Medulla oblongata (tissue), 1 donor: ENCODE data around the gene TTC3.
"Not testable (repeated sequence)": the region's sequence is repeated elsewhere in the genome, so short reads cannot be mapped to it uniquely, and the experiment has no call there.

Experiments used
- DNase-seq: peaks from one replicate; pipeline ENCODE4 v3.0.0-alpha.2; 2015; ENCODE audit errors: extremely low spot score

TTC3 gene

DNA sequence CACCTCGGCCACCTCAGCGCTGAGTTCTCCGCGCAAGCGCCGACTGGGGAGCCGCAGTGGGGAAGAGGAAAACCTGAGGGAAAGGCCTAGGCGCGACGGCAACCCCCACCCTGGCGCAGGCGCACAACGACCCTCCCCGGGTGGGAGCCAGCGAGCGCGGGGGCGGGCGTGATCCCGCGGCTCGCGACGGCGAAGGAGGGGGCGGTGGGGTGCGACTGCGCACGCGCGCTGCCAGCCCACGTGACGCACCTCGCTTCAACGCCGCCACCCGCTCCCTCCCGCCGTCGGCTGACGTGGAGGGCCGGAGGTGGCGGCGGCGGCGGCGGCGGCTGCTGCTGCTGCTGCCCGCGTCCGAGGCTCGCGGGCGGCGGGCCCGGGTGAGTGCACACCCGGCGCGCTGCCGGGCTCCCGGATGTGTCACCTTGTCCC lies at the start of gene TTC3, which contains the start of gene PIGP:
TSS of gene TTC3 (plus strand) at position 267 of the 429 bp plus-strand sequence. CDS start 14,004 bp downstream, outside the sequence.
TSS of gene PIGP (minus strand) at position 84 of the 429 bp plus-strand sequence. CDS start 556 bp downstream, outside the sequence.
- DNase-seq = peak; percentile 96

GRCh38 chr21:37026499-37026898 lies 46.6 kb upstream of the TTC3 start:
- no peak for DNase-seq

DNA sequence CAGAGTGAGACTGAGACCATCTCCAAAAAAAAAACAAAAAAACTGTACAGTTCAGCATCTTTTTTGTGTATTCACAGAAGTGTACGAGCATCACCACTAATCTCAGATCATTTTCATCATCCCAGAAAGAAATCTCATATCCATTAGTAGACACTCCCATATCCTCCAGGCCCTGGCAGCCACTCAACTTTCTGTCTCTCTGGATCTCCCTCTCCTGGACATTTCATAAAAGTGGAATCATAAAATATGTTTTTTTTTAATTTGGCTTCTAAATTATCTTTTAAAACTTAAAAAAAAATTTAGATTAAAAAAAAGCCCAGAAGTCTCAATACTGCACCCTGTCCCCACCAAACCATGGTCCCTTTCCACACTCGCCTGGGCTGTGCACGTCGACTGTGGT lies 44.5 kb upstream of the TTC3 start:
- no peak for DNase-seq

DNA sequence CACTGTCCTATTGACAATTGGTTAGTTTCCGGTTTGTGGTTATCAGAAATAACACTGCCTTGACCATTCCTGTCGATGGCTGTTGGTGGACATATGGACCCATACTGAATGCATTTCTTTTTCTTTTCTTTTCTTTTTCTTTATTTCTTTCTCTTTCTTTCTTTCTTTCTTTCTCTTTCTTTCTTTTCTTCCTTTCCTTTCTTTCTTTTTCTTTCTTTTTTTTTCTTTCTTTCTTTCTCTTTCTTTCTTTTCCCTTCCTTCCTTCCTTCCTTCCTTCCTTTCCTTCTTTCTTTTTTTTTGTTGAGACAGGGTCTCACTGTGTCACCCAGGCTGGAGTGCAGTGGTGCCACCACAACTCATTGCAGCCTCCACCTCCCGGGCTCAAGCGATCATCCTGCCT lies 42.2 kb upstream of the TTC3 start:
- no peak for DNase-seq

GRCh38 chr21:37032293-37032692 lies 40.8 kb upstream of the TTC3 start:
- DNase-seq = no peak

DNA sequence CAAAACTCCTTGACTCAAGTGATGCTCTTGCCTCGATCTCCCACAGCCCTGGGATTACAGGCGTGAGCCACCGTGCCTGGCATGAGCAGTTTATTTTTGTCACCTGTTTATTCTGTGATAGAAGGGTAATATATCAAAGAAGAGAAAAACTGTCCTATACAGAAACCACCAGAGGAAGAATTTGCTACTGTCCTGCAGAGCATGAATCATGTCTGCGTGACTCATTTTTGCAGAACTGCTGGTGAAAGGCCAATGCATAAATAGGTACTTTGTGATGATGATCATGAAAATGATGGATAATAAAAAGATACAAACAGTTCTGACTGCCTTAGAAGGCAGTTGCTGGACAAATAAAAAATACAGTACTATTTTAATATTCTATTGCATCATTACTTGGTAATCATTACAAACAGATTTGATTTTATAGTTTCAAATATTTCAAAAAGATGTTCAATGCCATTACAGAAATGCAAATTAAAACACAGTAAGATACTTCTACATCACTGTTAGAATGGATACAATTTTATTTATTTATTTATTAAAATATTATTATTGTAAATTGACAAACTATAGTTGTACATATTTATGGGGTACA lies 40.1 kb upstream of the TTC3 start:
- no peak for DNase-seq

GRCh38 chr21:37034394-37034793 lies 38.7 kb upstream of the TTC3 start:
- not testable (repeated sequence) for DNase-seq

DNA sequence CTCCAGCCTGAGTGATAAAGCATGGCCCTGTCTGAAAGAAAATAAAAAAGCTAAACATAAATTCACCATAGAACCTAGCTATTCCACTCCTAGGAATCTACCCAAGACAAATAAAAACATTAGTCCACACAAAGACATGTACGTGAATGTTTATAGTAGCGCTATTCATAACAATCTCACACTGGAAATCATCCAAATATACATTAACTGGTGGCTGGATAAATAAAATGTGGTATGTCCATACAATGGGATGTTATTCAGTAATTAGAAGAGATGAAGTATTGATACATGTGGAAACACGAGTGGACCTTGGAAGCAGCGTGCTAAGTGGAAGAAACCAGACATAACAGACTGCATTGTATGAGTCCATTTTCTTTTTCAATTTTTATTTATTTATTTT lies 36.9 kb upstream of the TTC3 start:
- no peak for DNase-seq

DNA sequence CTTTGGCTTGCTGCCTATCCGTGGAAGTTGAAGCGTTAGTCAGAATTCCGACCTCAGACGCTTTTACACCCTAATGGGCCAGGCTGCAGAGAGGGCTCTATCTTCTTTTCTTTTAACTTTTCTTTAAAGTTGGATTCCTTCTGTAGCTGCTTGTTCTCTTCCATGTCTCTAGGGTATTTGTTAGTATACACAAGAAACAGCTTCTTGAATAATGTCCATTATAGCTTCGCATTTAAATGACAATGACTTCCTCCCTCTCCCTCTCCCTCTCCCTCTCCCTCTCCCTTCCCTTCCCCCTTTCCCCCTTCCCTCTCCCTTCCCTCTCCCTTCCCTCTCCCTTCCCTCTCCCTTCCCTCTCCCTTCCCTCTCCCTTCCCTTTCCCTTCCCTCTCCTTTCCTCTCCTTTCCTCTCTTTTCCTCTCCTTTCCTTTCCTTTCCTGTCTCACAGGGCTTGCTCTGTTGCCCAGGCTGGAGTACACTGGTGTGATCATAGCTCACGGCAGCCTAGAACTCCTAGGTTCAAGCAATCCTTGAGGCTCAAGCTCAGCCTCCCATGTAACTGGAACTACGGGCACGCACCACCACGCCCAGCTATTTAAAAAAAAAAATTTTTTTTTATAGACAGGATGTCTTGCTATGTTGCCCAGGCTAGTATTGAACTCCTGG lies 33.5 kb upstream of the TTC3 start:
- no peak for DNase-seq

DNA sequence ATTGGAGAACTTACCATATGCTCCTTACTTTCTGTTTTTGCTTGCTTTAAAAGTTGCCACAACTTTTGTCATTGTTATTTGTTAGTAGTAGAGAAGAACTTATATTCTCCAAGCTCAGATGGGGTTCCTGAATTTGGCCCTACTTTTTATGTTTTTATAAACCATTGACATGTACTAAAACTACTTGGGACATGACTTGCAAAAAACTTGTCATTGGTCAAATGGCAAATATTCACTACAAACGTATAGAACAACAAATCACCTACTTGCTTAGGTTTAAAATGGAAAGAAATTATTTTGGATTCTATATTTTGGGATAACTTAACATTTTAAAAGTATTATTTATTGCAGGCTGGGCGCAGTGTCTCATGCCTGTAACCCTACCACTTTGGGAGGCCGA lies 32.8 kb upstream of the TTC3 start:
- DNase-seq = no peak

GRCh38 chr21:37041706-37042271 lies 31.3 kb upstream of the TTC3 start:
- DNase-seq = no peak

DNA sequence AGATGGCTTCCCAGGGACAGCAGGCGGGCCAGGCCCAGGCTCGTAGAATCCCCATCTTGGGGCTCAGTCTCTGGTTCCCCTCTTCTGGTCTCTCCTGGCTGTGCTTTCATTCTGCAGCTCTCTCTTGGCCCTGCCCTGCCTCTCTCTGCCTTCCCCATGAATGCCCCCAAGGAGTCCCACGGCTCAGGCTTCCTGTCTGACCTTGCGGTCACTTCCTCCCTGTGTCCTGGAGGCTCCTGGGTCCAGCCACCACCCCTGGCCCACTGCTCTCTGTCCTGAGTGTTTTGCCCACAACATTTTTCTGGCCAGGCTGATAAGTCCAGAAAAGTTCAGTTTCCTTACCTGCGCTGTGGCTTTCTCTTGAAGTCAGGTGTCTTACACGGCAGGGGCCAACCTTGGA lies 29.2 kb upstream of the TTC3 start:
- no peak for DNase-seq

GRCh38 chr21:37044643-37045042 lies 28.4 kb upstream of the TTC3 start:
- no peak for DNase-seq

- peak; percentile 25 for DNase-seq
Measured at GRCh38 chr21:37045149-37045548, 27.9 kb upstream of the TTC3 start.

DNA sequence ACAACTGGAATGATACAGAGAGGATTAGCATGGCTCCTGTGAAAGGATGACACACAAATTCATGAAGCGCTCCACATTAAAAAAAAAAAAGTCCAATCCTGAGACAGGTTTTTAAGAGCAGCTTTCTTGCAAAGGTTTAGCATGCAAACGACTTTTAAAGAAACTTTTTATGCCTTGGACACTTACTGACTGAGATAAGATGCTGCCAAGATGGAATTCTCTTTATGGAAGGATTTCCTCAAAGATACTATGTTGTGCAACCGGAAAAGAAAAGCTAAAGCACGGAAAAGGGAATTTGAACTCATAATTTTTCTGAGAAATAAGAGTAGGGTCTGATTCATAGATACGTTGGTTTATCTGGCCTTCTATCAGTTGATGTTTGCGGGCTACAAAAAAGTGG lies 27.5 kb upstream of the TTC3 start:
- no peak for DNase-seq

DNA sequence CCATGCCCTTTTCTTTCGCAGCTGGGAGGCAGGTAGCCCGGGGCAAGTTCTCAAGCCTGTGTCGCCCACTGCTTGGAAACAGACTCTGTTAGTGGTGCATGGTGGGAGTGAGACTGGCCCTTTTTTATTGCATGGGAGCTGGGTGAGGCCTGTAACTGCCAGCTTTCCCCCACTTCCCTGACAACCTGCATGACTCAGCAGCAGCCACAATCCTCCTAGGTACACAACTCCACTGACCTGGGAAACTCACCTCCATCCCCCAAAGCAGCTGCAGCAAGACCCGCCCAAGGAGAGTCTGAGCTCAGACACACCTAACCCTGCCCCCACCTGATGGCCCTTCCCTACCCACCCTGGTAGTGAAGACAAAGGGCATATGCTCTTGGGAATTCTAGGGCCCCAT lies 26.0 kb upstream of the TTC3 start:
- DNase-seq = no peak

DNA sequence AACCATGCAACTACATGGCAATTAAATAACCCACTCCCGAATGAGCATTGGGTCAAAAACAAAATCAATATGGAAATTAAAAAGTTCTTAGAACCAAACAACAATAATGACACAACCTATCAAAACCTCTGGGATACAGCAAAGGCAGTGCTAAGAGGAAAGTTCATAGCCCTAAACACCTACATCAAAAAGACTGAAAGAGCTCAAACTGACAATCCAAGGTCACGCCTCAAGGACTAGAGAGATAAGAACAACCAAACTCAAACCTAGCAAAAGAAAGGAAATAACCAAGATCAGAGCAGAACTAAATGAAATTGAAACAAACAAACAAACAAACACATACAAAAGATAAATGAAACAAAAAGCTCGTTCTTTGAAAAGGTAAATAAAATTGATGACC lies 23.3 kb upstream of the TTC3 start:
- not testable (repeated sequence) for DNase-seq

GRCh38 chr21:37055271-37055855 lies 17.7 kb upstream of the TTC3 start:
- no peak for DNase-seq

DNA sequence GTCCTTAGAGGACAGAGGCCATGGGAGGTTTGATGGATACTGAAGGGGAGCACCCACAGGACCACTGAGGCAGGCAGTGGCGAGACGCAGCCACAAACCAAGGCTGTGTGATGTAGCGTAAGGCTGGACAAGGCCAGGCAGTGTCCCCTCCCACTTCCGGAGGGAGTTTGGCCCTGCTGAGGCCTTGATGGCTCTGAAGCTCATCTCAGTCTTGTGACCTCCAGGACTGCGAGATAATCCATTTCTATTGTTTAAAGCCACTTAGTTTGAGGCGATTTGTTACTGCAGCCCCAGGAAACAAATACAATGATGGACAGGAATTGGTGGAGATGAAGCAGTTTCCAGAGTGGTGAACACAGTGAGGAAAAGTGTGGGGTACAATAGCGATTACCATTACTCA lies 15.4 kb upstream of the TTC3 start:
- no peak for DNase-seq

GRCh38 chr21:37058261-37058660 lies 14.8 kb upstream of the TTC3 start:
- DNase-seq = peak; percentile 31

DNA sequence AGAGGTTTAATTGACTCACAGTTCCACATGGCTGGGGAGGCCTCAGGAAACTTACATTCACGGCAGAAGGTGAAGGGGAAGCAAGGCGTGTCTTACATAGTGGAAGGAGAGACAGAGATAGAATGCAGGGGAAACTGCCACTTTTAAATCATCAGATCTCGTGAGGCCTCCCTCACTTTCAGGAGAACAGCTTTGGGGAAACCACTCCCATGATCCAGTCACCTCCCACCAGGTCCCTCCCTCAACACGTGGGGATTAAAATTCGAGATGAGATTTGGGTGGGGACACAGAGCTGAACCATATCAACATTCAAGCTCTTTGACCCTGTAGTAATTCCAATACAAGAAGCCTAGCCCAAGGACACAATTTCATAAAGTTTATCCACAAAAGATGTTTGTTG lies 13.9 kb upstream of the TTC3 start:
- no peak for DNase-seq

DNA sequence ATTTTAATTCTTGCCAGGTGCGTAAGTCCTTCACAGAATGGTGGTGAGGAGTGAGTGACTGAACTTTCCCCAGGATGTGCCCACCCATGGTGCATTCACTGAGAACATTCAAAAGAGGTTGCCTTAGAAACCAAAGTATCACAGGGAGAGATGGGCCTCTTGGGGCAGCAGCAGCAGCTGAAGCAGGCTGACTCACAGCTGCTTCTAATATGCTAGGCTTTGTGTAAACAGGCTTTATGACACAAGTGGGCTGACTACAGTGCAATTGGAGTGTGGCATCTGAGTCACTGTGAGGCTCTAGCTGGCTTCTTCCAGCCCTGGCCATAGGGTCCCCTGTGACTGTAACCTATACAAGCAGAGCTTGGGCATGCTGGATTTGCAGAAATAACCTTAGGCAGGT lies 12.8 kb upstream of the TTC3 start:
- peak; percentile 63 for DNase-seq
